Measurements from ENCODE around the gene MAEA. TPM values are rescaled to one million over a fixed set of nuclear protein-coding genes. Genes with fewer than 3 reads are reported as not detected.
"Not testable (repeated sequence)": the region's sequence is repeated elsewhere in the genome, so short reads cannot be mapped to it uniquely, and the experiment has no call there.

MAEA gene
- polyA plus RNA-seq, 1 experiment, result 73.3 TPM

DNA sequence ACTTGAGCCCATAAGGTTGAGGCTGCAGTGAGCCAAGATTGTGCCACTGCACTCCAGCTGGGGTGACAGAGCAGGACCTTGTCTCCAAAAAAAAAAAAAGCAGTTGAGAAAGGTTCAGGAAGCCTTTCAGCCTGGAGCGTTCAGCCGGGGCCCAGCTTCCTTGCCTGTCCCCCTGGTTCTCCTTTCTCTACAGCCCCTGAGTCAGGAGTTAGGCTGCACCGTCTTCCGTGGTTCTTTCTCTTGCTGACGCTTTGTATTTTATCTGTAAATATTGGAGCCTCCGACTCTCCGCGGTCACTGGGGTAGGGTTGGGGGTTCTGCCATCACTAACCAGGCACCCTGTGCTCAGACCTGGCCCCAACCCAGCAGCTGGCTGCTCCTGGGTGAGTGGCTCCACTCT lies 43.6 kb downstream of the MAEA start:
- no peak overlapping the region for H3K4me3 ChIP-seq (ENCODE audit: low read depth, low read length)
- no peak for DNase-seq (ENCODE audit: low read depth, low spot score)
- no peak overlapping the region for H3K27ac ChIP-seq (ENCODE audit: low read depth, low read length)
- H3K9me3 ChIP-seq (ENCODE audit: control insufficient read depth, insufficient read depth, low read length), result peaks cover 19% of the 10 kb centered on the region; the same call in 1 of the 2 replicates
- POLR2A ChIA-PET, result no interaction called here
- CTCF ChIA-PET, result no interaction called here
- no peaks in the 10 kb centered on the region for H3K27me3 ChIP-seq (ENCODE audit: control insufficient read depth, insufficient read depth, low read length)
- TF ChIP-seq, protein P1, sequence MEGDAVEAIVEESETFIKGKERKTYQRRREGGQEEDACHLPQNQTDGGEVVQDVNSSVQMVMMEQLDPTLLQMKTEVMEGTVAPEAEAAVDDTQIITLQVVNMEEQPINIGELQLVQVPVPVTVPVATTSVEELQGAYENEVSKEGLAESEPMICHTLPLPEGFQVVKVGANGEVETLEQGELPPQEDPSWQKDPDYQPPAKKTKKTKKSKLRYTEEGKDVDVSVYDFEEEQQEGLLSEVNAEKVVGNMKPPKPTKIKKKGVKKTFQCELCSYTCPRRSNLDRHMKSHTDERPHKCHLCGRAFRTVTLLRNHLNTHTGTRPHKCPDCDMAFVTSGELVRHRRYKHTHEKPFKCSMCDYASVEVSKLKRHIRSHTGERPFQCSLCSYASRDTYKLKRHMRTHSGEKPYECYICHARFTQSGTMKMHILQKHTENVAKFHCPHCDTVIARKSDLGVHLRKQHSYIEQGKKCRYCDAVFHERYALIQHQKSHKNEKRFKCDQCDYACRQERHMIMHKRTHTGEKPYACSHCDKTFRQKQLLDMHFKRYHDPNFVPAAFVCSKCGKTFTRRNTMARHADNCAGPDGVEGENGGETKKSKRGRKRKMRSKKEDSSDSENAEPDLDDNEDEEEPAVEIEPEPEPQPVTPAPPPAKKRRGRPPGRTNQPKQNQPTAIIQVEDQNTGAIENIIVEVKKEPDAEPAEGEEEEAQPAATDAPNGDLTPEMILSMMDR (IDR thresholded peaks at IDR 0.05; ENCODE audit: low read depth, low read length), result no peak

DNA sequence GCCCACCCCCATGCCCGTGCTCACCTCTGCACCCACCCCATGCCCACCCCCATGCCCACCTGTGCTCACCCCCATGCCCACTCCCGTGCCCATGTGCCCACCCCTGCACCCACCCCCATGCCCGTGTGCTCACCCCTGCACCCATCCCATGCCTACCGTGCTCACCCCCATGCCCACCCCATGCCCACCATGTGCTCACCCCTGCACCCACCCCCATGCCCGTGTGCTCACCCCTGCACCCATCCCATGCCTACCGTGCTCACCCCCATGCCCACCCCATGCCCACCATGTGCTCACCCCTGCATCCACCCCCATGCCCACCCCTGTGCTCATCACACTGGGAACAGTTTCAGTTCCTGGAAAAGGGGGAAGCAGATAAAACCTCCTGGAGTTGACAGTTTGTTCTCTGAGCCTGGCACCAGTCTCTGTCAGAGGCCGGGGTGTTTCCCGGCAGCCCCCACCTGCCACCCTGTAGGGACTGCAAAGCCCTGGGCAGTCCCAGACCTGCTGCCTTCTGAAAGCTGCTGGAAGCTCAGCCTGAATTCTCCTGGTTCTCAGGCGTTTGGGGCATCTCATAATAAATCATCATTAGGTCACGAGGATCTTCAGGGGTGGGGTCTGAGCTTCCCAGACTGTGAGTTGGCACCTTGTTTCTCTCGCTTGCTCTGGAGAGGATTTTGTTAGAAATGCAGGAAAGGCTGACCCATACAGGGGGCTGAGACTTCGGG lies 44.3 kb downstream of the MAEA start:
- H3K27me3 ChIP-seq (ENCODE audit: control insufficient read depth, insufficient read depth, low read length); CTCF ChIA-PET; DNase-seq (ENCODE audit: low read depth, low spot score); POLR2A ChIA-PET; H3K27ac ChIP-seq (ENCODE audit: low read depth, low read length); H3K4me3 ChIP-seq (ENCODE audit: low read depth, low read length): not testable (repeated sequence)
- H3K9me3 ChIP-seq (ENCODE audit: control insufficient read depth, insufficient read depth, low read length), result peaks cover 27% of the 10 kb centered on the region

DNA sequence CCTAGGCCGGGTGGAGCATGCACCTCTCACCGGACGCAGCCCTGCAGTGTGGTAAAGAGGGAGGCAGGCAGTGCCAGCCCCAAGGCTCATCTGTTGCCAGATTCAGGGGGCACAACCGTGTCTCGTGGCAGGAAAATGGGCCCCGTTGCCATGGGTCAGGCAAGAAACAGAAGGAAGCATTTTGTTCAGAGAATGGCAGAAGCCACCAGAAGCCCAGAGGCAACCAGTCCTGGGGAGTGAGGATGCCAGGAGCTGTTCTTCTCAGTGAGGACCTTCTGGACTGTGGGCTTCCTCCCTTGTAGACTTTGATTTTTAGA lies 44.8 kb downstream of the MAEA start:
- ChIA-PET CTCF (no interaction called here), POLR2A (no interaction called here)
- Histone ChIP-seq H3K27ac (ENCODE audit: low read depth, low read length) (no peak overlapping the region), H3K4me3 (ENCODE audit: low read depth, low read length) (no peak overlapping the region), H3K27me3 (ENCODE audit: control insufficient read depth, insufficient read depth, low read length) (no peaks in the 10 kb centered on the region), H3K9me3 (ENCODE audit: control insufficient read depth, insufficient read depth, low read length) (peaks cover 32% of the 10 kb centered on the region)
- no peak for DNase-seq (ENCODE audit: low read depth, low spot score)
- TF ChIP-seq, protein P1 (IDR thresholded peaks at IDR 0.05; ENCODE audit: low read depth, low read length), result no peak

DNA sequence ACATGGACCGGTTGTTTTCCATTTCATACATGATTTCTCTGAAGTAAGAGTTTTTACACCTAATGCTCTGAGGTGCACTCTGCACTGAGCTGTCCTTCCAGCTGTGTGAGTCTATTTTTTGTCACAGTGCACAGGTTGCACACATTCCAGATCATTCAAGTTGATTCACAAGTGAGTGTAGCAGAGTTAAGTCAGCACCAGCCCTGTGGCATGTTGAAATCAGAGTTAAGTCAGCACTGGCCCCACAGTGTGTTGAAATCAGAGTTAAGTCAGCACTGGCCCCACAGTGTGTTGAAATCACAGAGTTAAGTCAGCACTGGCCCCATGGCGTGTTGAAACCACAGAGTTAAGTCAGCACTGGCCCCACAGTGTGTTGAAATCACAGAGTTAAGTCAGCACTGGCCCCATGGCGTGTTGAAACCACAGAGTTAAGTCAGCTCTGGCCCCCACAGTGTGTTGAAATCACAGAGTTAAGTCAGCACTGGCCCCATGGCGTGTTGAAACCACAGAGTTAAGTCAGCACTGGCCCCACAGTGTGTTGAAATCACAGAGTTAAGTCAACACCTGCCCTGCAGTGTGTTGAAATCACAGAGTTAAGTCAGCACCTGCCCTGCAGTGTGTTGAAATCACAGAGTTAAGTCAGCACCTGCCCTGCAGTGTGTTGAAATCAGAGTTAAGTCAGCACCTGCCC lies 45.6 kb downstream of the MAEA start:
- DNase-seq (ENCODE audit: low read depth, low spot score); H3K27me3 ChIP-seq (ENCODE audit: control insufficient read depth, insufficient read depth, low read length); H3K27ac ChIP-seq (ENCODE audit: low read depth, low read length); POLR2A ChIA-PET; CTCF ChIA-PET; H3K4me3 ChIP-seq (ENCODE audit: low read depth, low read length): not testable (repeated sequence)
- H3K9me3 ChIP-seq (ENCODE audit: control insufficient read depth, insufficient read depth, low read length), result peaks cover 40% of the 10 kb centered on the region

DNA sequence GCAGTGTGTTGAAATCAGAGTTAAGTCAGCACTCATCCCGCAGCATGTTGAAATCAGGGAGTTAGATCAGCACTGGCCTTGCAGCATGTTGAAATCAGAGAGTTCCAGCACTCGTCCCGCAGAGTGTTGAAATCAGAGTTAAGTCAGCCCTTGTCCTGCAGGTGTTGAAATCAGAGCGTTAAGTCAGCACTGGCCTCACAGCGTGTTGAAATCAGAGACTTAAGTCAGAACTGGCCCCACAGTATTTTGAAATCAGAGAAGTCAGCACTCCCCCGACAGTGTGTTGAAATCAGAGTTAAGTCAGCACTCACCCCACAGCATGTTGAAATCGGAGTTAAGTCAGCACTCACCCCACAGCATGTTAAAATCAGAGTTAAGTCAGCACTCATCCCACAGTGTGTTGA lies 46.4 kb downstream of the MAEA start:
- DNase-seq (ENCODE audit: low read depth, low spot score), result no peak
- TF ChIP-seq, protein P1 (IDR thresholded peaks at IDR 0.05; ENCODE audit: low read depth, low read length), result no peak

DNA sequence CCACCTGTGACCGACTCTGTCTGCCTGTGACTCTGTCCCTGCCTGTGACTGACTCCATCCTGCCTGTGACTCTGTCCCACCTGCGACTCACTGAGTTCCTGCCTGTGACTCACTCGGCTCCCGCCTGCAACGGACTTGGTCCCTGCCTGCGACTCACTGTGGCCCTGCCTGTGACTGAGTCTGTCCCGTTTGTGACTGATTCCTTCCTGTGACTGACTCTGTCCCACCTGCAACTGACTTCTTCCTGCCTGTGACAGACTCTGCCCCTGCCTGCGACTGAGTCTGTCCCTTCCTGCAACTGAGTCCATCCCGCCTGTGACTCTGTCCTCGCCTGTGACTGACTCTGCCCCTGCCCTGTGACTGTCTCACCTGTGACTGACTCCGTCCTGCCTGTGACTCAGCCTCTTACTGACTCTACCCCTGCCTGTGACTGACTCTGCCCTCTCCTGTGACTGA lies 47.7 kb downstream of the MAEA start:
- Histone ChIP-seq H3K9me3 (ENCODE audit: control insufficient read depth, insufficient read depth, low read length) (peaks cover 57% of the 10 kb centered on the region), H3K27ac (ENCODE audit: low read depth, low read length) (peak overlapping the region; percentile 21), H3K27me3 (ENCODE audit: control insufficient read depth, insufficient read depth, low read length) (no peaks in the 10 kb centered on the region), H3K4me3 (ENCODE audit: low read depth, low read length) (no peak overlapping the region)
- TF ChIP-seq, protein P1 (IDR thresholded peaks at IDR 0.05; ENCODE audit: low read depth, low read length), result no peak
- CTCF ChIA-PET, result no interaction called here
- POLR2A ChIA-PET, result no interaction called here
- no peak for DNase-seq (ENCODE audit: low read depth, low spot score)

More for the DNA sequence above, 46.4 kb downstream of the MAEA start:
- H3K27ac ChIP-seq (ENCODE audit: low read depth, low read length), result no peak overlapping the region
- no peak overlapping the region for H3K4me3 ChIP-seq (ENCODE audit: low read depth, low read length)
- CTCF ChIA-PET, result no interaction called here
- H3K27me3 ChIP-seq (ENCODE audit: control insufficient read depth, insufficient read depth, low read length), result no peaks in the 10 kb centered on the region
- peaks cover 47% of the 10 kb centered on the region for H3K9me3 ChIP-seq (ENCODE audit: control insufficient read depth, insufficient read depth, low read length)
- POLR2A ChIA-PET, result no interaction called here
